IPS DF 4.7 (cell line): ENCODE results near the gene FBXO41.

ENCODE experiments used
- DNase-seq: peaks from one replicate; pipeline ENCODE4 v3.0.0-alpha.2; 2013; ENCODE audit warnings: low spot score; ENCODE audit errors: extremely low read depth

The FBXO41 gene

DNA sequence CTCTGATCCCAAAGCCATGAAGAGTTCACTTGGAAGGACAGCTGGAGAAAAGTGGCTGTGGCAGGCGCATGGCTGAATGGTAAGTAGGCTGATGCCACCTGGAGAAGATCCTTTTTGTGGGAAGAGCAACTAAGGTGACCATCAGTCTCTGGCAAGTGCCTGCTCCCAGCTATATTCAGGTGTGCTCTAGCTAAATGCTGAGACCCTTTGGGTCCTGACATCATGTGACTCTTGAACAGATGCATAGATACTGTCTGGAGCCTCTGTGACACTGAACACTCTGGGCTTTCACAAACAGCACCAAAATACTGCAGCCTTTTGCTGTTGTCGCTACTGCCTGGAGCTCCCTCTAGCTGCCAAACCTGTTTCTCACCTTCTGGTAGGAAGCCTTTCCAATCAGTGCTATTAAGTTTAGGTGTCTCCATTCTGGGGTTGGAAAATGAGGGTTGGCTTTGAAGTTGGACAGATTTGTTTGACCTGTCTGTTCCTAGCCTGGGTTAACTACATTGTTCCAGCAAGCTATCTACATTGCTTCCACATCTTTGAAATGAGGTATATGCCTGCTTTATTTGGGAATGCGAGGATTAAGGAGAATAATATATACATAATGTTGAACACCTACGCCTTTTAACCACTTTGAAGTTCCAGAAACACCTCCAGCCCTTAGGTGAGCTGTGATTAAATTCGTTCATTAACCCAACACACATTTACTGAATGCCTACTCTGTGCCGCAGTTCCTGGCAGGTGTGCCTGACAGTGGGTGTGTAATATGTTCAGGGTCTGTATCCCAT lies 6.0 kb upstream of the FBXO41 start:
- no peak for DNase-seq

DNA sequence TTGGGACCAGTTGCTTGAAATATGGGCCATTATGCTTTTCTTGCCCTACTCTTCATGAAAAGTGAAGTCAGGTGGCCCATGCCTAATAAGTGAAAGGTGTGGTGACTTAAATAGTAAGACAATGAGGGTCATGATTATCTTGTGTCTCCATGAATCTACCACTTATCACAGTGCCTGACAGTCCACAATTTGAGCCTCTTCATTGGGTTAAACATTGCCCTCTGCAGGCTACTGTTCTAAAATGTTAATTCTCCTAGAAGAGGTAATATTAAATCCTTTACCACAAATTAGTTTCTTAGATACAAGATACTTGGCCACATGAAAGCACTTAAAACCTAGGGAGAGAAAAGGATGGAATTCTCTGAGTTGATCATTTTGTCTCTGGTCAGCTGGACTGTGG lies 5.0 kb upstream of the FBXO41 start:
- DNase-seq = no peak

DNA sequence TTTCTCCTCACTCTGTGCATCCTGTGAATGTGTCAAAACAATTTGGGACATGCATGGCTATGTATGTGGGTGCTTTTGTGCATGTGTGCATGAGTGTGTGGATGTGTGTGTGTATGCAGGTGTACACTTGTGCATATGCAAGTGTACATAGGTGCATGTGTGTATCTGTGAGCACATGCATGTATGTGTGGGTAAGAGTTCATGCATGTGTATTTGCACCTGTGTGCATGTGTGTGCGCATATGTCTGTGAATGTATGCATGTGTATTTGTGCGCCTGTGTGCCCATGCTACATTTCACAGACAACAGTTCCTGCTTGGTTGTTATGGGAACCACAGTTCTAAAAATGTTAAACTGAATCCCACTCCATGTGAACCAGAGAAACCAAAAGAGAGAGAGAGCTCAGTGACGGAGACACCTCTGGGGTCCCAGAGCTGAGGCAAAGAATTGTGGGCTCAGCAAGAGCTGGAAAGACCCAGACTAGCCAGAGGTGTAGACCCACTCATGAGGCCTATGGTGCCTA lies 1.9 kb upstream of the FBXO41 start:
- DNase-seq = no peak

DNA sequence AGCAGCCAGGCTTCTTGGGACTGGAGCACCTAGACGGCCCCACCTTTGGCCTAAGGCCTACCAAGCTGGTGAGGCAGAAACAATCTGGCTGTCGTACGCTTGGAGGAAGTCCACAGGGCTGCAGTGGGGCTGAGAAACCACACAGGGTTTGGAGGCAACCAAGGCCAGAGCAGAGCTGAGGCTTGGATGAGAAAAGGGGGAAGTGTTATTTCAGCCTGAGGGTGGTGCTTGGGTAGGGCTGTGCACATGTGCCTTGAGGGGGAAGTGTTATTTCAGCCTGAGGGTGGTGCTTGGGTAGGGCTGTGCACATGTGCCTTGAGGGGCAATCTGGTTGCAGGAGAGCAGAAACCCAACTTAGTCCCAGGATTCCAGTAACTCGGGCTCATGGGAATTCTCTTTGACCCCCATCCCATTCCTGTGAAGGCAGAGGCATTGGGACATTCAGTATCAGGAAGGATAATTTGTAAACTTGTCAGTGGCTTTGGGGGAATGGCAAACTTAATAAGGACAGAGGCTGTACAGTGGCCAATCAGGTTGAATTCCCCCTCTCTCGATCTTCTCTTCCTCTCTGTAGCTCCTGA lies 971 bp upstream of the FBXO41 start:
- DNase-seq = no peak

DNA sequence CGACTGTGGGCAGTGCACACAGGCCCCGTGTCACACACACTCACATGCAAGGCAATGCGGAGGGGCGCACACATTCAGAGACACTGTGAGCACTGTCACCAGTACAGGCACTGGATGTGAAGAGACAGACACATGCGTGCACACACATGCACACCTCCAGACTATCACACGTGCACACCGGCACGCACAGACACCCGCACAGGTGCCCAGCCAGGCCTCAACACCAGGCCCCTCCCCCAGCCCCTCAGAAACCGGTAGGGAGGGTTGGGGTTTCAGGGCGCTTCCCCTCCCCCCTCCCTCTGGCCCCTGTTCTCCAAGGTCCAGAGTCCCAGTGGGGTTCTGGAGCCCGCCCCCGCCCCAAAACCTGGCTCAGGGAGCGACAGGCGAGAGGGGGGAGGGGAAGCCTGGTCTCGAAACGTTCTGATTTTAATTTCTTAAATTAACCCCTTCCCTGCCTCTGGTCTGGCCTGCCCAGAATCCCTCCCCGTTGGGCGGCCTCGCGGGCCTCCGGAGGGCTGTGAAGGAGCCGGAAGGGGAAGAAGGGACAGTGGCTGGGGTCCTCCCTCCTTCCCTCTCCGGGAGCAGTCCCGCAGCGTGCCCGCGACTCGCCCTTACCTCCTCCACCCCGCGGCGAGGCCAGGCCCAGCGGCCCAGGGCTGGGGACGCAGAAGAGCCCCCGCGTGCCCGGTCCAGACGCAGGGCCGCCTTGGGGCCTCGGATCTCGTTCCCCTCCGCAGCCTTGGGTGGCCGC lies 558 bp downstream of the FBXO41 start:
- DNase-seq = no peak

DNA sequence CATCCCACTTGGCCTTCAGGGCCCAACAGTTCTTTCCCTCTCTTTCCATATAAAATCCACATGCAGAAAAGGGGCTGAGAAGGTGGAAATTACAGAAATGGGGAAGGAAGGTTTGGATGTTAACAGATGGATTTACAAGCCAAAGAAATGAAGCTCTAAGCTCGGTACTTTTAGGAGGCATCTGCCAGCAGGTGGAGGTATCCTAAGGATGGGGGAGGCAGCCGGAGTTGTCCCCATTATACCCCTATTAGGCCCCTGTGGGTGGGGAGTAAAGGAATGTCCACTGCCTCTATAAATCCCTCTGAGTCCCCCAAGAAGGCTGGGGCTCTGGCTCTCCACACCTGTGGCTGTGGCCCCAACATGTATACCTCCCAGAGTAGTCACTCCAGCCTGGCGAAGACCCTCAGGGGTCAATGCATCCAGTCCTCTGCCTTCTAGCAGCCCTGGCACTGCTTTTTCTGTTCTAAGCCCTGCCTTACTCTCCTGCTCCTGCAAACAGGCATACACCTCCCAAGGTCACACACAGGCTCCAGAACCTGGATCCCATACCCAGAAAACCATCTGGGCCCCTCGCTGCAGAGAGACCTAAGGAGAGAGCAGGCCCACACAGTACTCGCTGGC lies 1.2 kb downstream of the FBXO41 start:
- DNase-seq = no peak

DNA sequence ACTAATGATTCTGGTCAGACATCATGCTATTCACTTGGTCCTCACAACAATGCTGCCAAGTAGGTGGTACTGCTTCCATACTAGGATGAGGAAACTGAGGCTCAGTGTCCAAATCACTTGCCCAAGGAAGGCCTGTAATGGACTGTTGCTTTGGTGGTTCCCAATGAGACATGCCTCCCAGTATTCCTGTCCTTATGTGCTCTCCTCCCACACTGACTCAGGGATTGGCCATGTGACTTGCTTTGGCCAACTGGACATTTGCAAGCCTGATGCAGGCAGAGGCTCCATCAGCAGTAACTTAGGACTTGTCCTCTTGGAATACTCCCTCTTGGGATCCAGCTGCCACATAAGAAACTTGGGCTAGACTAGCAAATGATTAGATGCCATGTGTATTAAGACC lies 3.0 kb downstream of the FBXO41 start:
- no peak for DNase-seq

DNA sequence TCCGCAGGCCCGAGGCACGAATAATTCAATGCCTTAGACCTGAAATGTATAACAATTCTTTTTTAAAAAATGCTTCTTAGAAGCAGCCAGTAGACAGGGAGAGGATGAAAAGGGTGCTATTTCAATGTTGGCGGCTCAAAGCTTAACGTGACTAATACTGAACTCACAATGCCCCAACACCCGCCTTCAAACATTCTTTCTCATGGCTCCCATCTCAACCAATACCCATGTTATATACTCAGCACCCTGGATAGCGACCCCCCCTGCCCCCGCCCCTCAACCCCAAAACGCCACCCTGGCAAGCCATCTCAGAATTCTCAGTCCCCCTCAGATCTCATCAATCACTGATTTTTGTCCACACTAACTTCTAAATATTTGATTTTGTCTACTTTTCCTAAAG lies 4.4 kb downstream of the FBXO41 start:
- DNase-seq = no peak

DNA sequence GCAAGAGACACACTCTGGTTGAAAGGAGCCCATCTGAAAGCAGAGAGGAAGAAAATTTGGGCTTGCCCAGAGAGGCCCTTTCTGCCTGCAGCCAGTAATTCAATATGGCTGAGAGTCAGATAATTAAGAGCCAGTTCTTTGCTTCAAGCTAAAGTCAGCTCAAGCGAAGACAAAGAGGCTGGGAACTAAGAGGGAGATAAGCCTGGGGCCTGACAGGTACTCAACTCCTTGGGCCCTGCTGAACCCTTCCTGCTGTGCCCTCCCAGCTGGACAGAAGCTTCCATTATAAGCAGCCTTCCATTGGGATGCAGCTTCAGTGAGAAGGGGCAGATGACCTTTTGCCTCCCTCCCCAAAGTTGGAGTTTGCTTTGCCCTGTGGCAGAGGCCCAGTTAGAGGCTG lies 12.0 kb downstream of the FBXO41 start:
- DNase-seq = no peak

DNA sequence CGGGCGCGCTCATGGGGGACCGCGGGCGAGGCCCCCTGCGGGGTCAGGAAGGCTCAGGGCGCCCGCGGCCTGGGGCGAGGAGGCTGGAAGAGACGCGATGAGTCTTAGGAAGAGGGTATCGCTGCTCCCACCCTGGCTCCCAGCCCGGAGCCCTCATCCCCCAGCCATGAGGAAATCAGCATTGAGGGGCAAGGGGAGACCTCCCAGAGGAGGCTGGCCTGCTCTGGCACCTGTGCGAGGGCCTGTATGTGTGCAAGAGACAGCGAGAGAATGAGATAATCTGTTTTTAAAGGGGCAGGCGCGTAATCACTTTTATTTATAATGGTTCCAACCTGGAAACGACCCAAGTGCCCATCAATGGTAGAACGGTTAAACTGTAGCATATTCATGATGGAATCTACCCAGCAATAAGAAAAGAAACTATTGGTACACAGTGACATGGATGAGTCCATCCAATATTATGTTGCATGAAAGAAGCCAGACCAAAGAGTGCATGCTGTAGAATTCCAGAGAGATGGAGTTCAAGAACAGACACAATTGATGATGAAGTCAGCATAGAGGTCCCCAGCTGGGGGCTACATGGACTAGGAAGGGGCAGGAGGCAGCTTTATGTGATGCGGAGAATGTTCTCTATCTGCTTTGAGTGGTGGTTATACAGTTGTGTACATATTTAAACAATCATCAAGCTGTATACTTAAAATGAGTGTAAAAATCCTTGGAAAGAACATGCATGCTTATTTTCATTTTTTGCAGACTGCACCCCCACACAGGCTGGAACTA lies 14.4 kb downstream of the FBXO41 start:
- DNase-seq = no peak

DNA sequence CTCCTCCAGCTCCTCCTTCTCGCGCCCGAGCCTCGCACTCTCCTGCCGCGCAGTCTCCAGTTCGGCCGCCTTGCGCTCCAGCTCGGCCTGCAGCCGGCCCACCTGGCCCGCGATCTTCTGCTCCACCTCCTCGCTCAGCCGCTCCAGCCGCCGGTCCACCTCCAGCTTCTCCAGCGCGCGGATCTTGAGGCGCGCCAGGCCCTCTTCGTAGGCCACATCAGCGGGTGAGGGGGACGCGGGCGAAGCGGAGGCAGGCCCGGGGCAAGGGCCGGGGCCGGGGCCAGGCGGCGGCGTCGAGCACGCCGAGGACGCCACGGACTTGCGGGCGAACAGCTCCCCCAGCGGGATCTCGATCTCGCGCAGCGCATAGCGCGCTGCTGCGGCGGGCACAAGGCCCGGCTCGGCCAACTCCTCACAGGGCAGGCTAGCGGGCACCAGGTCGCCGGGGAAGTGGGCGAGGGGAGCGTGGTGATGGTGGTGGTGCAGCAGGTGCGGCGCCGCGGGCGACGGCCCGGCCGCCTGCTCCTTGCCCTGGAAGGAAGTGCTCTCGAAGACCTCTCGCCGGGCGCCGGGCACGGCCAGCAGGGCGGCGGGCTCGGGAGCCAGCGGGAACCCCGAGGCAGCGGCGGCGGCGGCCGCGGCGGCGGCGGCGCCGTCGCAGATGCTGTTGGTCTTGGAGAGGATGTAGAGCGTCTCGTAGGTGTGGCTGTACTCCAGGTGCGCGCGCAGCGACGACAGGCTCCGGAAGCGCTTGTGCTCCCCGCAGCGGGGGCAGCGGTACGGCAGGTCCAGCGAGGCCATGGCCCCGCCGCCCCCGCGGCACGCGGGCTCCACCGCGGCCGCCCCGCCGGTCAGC lies 15.2 kb downstream of the FBXO41 start:
- DNase-seq = no peak

DNA sequence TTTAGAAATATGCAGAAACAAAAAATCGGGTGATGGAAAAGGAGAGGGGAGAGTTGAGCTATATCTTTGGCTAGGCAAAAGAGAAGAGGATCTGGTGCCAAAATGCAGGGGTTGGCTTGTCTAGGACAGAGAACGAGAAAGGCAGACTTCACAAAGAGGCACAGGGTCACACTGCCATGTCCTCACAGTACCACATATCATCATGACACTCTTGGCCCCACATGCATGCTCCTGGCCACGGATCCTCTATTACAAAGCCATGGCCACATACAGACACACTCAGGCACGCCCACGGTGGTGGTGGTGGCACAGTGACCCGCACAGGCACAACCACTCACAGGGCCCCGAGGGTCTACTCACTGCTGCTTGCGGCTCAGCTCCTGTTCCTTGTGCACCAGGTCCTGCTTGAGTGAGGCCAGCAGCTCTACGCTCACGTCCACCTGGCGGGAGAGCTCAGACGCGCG lies 15.9 kb downstream of the FBXO41 start:
- no peak for DNase-seq

DNA sequence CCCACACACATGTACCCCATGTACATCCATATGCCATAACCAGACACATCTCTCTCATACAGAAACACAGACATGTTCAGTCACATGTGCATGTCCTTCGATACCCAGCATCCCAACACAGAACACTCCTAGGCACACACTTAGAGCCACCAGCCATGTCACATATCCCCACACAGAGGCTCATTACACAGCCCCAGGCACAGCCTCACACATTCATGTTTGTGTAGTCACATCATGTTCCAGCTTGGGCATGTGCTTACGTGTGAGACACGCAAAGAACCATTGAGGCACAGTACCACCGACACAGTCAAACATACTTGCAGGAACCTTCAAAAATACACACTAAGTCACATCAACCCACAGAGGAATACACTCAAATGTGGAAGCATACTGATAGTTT lies 17.3 kb downstream of the FBXO41 start:
- no peak for DNase-seq

DNA sequence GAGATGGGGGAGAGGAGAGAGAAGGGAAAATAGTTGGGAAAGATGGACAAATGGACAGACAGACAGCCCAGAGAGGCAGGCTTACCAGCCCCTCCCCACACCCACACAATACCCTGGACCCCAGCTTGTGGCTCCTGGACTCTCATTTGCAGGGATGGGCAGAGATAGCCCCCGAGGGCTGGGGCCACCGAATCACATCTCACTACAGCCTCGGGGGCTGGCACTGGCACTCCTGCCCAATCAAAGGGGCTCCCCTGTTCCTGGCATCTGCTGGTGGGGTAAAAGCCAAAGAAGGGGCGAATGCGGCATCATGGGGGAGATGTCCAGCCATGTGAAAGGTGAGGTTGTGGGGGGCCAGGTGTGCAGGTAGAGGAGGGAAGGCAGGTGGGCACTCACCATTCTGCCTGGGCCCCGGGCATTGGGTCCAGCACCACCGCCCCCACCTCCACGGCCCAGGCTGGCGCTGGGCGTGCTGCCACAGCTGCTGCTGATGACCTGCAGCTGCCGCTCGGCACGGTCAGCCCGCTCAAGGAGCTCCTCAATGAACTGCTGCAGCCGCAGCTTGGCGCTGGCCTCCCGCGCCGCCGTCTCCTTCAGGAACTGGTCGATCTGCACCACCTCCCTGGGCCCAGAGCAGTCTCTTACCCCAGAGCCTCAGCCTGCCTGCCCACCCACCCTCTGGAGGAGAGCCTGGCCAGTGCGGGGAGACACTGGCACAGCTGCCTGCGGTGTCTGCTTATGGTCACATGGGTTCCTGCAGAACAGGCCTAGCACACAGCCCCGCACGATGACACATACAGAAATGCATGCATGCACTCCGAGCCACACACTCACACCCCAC lies 18.0 kb downstream of the FBXO41 start:
- no peak for DNase-seq

DNA sequence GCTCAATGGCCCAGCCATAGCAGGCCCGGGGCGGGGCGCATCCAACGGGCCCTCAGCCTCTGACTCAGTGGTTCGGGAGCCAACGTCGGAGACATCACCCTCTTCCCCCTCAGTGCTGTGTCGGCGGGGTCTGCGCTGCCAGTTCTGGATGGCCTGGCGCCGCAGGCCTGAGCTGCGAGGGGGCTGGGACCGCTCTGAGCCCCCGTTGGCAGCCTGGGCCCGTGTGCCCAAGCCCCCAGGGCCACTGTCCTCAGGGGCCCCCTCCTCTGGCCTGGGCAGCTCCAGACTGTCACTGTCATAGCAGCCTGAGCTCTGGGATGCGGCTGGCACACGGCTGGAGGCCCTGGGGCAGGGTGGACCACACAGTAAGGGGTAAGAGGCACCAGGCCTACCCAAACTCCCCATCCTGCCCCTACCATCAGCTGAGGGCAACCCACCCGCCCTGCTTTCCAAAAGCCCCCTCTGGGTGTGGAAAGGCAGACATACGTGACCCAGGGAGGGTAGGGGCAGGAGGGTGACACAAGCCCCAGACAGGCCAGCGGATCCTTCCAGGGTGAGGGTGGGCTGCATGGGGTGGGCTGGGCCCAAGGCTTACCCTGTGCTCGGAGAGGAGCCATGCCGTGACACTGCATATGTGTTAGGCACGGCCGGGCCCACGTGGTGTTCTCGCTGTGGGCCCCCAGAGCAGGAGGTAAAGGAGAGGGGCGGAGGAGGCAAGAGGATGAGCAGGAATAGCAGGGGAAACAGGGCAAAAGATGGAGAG lies 18.8 kb downstream of the FBXO41 start:
- DNase-seq = no peak

DNA sequence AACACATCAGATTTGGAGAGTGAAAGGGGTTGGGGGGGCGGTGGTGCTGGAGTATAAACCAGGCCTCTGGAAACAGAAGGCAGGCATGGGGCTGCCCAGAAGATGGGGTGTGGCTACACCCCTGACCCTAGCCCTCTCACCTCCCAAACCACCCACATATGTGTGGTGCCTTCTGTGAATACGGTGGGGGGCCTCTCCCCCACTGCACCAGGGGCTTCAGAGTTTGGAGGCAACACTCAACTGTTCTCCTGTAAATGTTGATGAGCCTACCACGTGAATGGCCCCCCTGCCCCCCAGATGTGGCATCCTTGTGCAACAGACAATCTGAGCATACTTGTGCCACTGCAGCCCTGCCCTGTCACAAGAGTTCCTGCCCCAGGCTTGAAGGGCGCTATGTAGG lies 19.5 kb downstream of the FBXO41 start:
- no peak for DNase-seq

DNA sequence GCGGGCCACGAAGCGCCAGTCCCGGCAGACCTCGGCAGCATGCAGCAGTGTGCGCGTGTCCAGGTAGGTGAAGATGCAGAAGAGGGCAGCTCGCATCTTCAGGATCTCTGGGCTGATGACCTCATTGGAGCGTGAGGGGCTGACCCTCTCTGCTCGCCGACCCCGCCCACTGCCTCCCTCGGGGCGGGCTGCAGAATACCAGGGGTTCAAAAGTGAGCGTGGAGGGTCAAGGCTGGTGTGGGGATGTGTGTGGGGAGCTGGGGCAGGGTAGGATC lies 20.0 kb downstream of the FBXO41 start:
- DNase-seq = no peak

DNA sequence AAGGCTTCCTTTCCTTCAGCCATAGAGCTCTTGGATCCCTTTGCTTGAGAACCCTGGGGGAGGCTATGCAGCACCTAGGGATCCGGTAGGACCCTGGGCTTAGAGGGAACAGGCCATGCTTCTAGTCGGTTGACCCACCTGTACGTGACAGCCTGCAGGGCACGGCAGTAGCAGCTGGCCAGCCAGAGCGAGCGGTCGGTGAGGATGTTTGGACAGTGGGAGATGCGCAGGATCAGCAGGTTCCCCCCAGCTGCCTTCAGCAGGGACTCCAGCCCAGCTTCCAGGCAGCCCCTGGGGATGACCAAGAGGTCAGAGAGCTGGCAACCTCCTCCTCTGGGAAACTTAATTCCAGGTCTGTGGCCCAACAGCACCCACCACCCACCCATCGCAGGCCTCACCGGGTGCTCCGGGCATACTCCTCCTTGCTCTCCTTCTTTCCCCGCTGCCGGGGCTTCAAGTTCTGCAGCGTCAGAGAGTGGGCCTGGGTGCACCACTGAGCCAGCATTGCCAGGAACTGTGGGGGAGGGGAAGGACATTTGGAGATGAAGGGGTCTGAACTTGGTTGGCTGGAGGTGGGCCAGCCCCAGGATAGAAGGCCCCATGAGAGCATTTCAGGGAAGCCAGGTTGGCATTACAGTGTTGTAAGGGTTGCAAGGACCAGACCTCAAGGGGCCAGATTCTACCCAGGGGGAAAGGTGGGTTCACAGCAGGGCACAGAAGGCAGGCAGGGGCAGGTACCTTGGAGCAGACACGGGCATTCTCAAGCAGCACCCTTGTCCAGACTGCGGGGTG lies 20.5 kb downstream of the FBXO41 start:
- no peak for DNase-seq
